NCI-H446 (cell line): ENCODE data around the gene BICC1.
"Not testable (repeated sequence)": the region's sequence is repeated elsewhere in the genome, so short reads cannot be mapped to it uniquely, and the experiment has no call there.

Source experiments
- DNase-seq, 2 experiments: peaks; one replicate each; lab custom pipeline; 2025; lab: John Stamatoyannopoulos, UW

Gene BICC1

GRCh38 chr10:58567652-58568051, 55.0 kb downstream of the BICC1 start:
- no peak for DNase-seq

DNA sequence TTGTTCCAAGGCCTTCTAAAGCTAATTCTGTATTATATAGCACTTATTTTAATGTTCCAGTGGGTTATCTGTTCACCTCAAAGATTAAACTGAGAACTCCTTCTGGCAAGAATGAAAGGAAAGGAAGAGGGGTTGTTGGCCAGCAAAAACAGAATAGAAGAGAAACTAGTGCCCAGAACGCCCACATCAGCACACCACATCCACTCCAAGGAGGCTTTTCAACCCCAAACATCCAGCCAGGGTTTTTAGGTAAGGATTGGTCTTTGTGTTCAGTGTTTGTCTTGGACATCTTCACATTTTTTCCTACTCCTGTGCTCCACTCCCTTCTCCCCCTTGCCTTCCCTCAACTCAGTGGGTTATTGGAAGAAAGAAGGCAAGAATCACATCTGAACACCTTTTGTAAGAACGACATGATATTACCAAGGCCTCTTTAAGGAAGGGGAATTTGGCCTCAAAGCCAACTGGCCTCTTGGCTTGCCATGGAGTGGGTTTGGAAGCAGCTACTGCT, 55.8 kb downstream of the BICC1 start:
- no peak for DNase-seq

- DNase-seq = peak in 1 of 2 experiments; percentile 53
Observed at GRCh38 chr10:58570307-58570723, 57.6 kb downstream of the BICC1 start.

GRCh38 chr10:58570979-58571378, 58.3 kb downstream of the BICC1 start:
- no peak for DNase-seq

DNA sequence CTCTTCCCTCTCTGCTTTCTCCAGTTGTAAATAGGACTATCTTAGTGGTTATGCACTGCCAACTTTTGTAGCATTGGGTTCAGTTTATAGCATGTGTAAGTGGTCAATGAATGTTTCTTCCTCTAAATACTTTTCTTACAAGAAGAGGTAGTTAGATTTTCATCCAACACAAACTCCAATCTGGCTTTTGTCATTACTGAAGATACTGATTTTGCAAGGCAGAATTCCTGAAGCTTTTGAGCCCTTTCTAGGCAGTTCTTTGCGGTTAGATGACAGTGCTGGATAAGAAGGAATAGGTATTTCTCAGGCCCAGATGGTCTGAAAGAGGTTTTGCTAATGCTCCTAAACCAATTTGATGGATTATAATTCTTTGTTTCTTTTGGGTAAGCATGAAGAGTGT, 60.5 kb downstream of the BICC1 start:
- DNase-seq = no peak

DNA sequence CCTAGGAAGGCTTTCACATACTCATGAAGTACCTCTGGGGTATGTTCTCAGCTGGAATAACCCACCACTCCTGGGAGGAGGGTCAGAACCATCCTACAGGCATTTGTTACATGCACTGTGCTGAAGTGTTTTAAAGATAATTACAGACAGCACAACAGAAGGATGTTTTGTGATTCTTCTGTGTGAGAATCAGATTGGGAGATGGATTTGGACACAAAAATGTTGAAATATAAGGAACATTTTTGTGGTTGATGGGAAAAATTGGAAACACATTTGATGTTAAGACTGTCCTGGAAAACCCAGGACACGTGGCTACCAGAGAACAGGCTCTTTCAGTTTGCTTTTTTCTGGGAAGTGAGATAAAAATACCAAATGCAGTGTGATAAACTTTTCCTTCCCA, 61.4 kb downstream of the BICC1 start:
- no peak for DNase-seq

DNA sequence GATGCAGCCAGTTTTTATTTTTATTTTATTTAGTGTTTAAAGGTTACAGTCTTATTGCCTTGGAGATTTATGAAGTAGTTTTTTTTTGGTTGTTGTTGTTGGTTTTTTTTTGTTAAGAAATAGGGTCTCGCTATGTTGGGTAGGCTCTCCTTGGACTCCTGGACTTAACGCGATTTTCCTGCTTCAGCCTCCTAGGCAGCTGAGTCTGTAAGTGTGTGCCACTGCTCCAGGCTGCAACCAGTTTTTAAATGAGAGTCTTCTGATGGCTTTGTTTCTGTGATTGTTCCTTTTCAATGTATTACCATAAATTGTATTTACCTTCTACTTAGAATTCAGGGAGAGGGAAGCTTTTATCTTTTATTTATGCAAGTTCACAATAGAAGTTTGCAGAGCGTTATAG, 62.8 kb downstream of the BICC1 start:
- DNase-seq = no peak

- no peak for DNase-seq
Observed at GRCh38 chr10:58576751-58577436, 64.2 kb downstream of the BICC1 start.

- peak in 1 of 2 experiments; percentile 1 for DNase-seq
Observed at GRCh38 chr10:58577437-58577777, 64.7 kb downstream of the BICC1 start.

- DNase-seq = no peak
Observed at GRCh38 chr10:58578366-58578765, 65.7 kb downstream of the BICC1 start.

- DNase-seq = no peak
Observed at GRCh38 chr10:58579011-58579655, 66.5 kb downstream of the BICC1 start.

DNA sequence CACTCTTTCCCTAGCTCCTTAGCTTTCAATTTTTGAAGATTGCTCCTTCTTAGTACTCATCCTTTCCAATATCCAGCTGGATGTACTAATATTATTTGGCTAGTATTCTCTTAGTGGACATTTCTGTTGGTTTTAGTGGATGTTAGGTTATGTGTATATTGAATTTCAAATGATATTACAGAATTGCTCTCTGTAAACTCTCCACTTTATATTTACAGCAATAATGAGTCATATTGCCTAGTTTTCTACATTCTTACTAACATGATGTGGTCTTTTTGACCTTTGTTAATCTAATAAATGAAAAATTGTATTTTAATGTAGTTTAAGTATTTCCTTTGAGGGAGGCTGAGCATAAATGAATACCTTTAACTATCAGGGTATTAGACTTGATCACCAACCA, 69.4 kb downstream of the BICC1 start:
- DNase-seq = no peak

DNA sequence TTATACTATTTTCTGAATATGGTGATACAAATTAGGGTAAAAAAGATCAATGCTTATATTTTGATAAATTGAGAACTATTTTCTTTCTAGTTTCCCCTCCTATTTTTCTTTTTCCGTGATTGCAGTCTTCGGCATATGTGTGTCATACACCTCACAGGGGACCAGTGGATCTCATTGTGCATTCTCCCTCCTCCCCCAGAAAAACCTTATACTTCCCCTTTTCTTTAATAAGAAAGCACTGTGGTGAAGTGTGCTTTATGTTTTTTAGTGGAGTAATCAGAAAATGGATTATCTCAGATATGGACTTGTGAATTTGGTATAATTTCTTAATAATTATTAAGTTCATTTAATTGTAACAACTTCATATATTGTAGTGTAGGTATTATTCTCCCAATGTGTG, 72.8 kb downstream of the BICC1 start:
- no peak for DNase-seq

- DNase-seq = no peak
Observed at GRCh38 chr10:58586282-58587245, 73.9 kb downstream of the BICC1 start.

DNA sequence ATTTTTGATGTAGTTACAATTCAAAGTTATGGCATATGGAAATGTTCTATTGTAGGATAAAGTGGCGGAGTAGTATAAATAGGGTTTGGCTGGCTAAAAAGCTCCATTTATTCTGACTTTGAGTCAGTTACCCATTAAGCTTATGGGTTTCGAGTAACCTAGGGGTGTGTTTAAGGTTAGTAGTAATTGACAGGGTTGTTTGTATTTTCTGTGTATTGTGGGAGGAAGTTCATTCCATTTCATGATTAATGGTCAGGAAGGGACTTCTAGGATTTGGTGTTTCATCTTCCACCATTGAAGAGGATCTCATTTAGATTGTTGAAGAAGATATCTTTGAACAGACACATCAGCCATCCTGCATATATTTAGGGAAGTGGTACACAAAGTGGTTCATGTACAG, 75.0 kb downstream of the BICC1 start:
- DNase-seq = no peak

GRCh38 chr10:58588673-58589265, 76.1 kb downstream of the BICC1 start:
- no peak for DNase-seq

- peak; percentile 19 to 57 for DNase-seq
Observed at GRCh38 chr10:58590152-58590840, 77.6 kb downstream of the BICC1 start.

- no peak for DNase-seq
Observed at GRCh38 chr10:58590924-58591323, 78.3 kb downstream of the BICC1 start.

GRCh38 chr10:58593008-58593407, 80.3 kb downstream of the BICC1 start:
- no peak for DNase-seq

DNA sequence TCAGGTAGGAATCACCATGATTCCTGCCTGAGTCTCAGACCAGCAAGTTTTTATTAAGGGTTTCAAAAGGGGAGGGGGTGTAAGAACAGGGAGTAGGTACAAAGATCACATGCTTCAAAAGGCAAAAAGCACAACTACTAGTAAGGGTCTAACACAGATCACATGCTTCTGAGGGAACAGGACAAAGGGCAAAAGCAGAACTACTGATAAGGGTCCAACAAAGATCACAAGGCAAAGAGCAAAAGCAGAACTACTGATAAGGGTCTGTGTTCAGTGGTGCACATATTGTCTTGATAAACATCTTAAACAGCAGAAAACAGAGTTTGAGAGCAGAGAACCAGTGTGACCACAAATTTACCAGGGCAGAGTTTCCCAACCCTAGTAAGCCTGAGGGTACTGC, 84.5 kb downstream of the BICC1 start:
- not testable (repeated sequence) for DNase-seq

DNA sequence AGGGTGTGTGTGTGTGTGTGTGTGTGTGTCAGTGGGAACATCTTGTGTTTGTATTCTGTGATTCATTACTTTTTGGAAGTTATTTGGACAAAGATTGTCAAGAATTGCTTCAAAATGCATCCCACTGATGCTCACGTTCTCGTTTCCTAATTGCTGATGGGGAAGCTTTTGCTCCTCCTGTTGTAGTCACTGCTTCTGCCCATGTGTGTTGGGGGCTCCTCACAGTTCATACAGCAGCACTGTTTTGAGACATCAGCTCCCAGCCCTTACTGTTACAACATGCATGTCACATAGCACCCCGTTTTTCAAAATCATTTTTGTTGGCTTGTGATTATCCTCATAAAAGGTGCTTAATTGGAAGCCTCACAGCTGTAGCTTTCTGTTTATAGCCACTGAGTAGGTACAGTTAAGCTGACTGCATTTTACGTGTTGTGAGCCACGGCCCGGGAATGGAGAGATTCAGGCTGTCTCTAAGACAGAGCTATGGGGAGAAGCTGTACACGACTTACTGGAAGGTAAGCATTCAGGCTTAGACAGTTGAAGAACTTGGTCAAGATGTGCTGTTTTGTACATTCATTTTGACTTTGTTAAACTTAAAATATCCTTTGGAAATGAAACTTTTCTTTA, 87.4 kb downstream of the BICC1 start:
- DNase-seq = no peak
